BLaER1 treated with 17β-estradiol and CSF1 and Interleukin-3, amounts not matched to agents 10 nM and 100 nM (cell line): Measurements from ENCODE around the gene PTPRO.

Experiments
- H3K27ac ChIP-seq, 11 experiments: shearing (Covaris generic); formaldehyde crosslinking; 2 replicates each; pipeline ENCODE4 v1.8.1; 2022
- H3K27me3 ChIP-seq, 11 experiments: shearing (Covaris generic); formaldehyde crosslinking; 2 replicates each; pipeline ENCODE4 v1.8.1; 2022
- H3K36me3 ChIP-seq, 11 experiments: shearing (Covaris generic); formaldehyde crosslinking; 2 replicates each; pipeline ENCODE4 v1.8.1; 2022
- H3K4me1 ChIP-seq, 10 experiments: shearing (Covaris generic); formaldehyde crosslinking; 2 replicates each; pipeline ENCODE4 v1.8.1; 2022
- H3K4me2 ChIP-seq, 11 experiments: shearing (Covaris generic); formaldehyde crosslinking; 2 replicates each; pipeline ENCODE4 v1.8.1; 2022
- H3K4me3 ChIP-seq, 10 experiments: shearing (Covaris generic); formaldehyde crosslinking; 2 replicates each; pipeline ENCODE4 v1.8.1; 2022
- H3K9ac ChIP-seq, 11 experiments: shearing (Covaris generic); formaldehyde crosslinking; 2 replicates each; pipeline ENCODE4 v1.8.1; 2022
- H3K9me3 ChIP-seq, 11 experiments: shearing (Covaris generic); formaldehyde crosslinking; replicated peaks in 1 of 11; 2 replicates each; pipeline ENCODE4 v1.8.1; 2022
- H4K20me1 ChIP-seq, 11 experiments: shearing (Covaris generic); formaldehyde crosslinking; 2 replicates each; pipeline ENCODE4 v1.8.1; 2022
- Cebpa-rat ChIP-seq, 11 experiments: shearing (Covaris generic); IDR thresholded peaks; 2 replicates each; pipeline ENCODE4 v1.8.1; 2022

The PTPRO gene

DNA sequence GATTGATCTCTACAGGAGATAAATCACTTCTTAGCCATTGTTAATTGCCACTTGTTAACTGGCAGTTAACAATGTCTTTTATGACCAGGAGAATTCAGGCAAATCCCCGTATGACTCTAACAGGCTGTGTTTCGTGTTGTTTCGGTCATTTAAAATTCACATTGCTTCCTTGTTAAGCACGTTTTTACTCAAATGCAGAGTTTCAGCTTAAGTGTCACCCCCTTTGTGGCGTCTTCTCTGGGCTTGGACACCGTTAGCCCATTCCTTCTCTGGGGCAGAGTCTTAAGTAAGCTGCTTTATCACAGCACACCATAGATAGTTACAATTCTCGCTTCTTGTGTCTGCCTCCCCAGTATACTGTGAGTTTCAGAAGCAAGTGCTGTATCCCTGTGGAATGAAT is 261.5 kb downstream of the PTPRO start:
- Histone ChIP-seq H3K9ac (no peak overlapping the region), H3K4me1 (no peaks in the 10 kb centered on the region), H3K4me3 (no peak overlapping the region), H3K27me3 (no peaks in the 10 kb centered on the region), H3K27ac (no peak overlapping the region), H3K36me3 (peaks cover 0 to 98% (median 0%) of the 10 kb centered on the region in 11 experiments; a peak in 8 of 22 replicates), H3K9me3 (0 out of 22 replicates have a peak, but pooled peaks cover 0 to 9% (median 0%) of the 10 kb centered on the region in 11 experiments), H3K4me2 (no peak overlapping the region), H4K20me1 (no peaks in the 10 kb centered on the region; a peak in 1 of 22 replicates)
- no peak for TF ChIP-seq Cebpa-rat (IDR thresholded peaks at IDR 0.05)

DNA sequence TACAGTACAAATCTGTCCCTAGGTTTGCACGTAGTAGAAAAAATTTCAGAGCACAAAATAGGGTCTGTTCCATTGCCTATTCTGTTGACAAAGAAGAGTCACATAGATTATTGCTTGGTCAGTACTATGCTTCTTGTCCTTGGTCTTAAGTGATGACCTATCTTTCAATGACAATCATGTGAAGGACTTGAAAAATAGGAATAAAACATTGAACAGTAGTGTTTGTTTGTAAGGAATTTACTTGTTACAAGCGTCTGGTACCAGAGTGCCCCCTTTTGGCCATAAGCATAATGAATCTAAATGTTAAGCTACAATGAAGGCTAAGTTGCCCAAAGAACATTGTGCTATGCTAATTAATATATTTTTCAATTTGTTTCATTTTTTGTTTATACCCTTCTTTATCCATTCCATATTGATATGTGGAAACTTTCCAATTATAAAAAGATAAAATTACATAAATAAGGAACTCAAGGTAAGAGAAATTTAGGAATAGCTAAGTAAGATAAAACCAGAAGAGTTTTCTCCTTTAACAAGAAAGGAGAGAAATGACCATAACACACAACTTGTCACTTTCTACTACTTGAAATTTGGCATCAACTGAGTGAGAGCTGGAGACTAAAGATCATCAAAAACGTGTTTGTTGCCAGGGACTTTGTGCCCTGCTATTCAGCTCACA is 262.2 kb downstream of the PTPRO start:
- no peaks in the 10 kb centered on the region for H3K27me3 ChIP-seq
- no peak overlapping the region for H3K4me3 ChIP-seq
- no peak overlapping the region for H3K4me2 ChIP-seq
- H3K4me1 ChIP-seq, result no peaks in the 10 kb centered on the region
- no peak for TF ChIP-seq Cebpa-rat (IDR thresholded peaks at IDR 0.05)
- no peaks in the 10 kb centered on the region; a peak in 1 of 22 replicates for H4K20me1 ChIP-seq
- H3K9ac ChIP-seq, result no peak overlapping the region
- H3K27ac ChIP-seq, result no peak overlapping the region
- H3K36me3 ChIP-seq, result peaks cover 0 to 98% (median 0%) of the 10 kb centered on the region in 11 experiments; a peak in 8 of 22 replicates
- H3K9me3 ChIP-seq, result 0 out of 22 replicates have a peak, but pooled peaks cover 0 to 9% (median 0%) of the 10 kb centered on the region in 11 experiments

DNA sequence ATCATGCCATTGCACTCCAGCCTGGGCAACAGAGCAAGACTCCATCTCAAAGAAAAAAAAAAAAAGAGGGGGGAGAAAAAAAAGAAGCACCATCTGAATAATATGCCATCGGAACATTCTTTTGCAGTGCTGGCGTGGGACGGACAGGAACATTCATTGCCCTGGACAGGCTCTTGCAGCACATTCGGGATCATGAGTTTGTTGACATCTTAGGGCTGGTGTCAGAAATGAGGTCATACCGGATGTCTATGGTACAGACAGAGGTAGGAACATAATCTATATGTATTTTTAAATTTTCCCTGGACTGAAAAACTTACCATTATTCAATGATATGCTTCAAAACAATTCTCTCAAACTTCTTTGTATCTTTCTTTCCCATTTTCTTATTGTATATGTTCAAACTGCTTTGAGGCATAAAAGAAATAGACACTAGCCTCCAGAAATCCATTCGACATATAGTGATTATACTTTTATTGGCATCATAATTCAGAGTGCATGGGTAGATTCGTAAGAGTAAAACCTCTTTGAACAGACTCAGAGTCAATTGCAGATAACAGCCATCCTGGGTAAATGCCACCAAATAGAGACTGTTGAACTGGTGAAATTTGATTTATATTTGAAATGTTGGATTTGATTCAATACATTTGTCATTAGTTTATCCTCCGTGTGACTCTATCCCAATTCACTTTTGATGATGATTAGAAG is 267.2 kb downstream of the PTPRO start:
- H3K27me3 ChIP-seq, result no peaks in the 10 kb centered on the region
- no peak overlapping the region for H3K27ac ChIP-seq
- peaks cover 0 to 84% (median 0%) of the 10 kb centered on the region in 11 experiments; a peak in 6 of 22 replicates for H3K36me3 ChIP-seq
- H3K4me3 ChIP-seq, result no peak overlapping the region
- TF ChIP-seq Cebpa-rat (IDR thresholded peaks at IDR 0.05), result no peak
- no peaks in the 10 kb centered on the region; a peak in 1 of 20 replicates for H3K4me1 ChIP-seq
- no peaks in the 10 kb centered on the region for H4K20me1 ChIP-seq
- no peaks in the 10 kb centered on the region for H3K9me3 ChIP-seq
- H3K4me2 ChIP-seq, result no peak overlapping the region
- H3K9ac ChIP-seq, result no peak overlapping the region

DNA sequence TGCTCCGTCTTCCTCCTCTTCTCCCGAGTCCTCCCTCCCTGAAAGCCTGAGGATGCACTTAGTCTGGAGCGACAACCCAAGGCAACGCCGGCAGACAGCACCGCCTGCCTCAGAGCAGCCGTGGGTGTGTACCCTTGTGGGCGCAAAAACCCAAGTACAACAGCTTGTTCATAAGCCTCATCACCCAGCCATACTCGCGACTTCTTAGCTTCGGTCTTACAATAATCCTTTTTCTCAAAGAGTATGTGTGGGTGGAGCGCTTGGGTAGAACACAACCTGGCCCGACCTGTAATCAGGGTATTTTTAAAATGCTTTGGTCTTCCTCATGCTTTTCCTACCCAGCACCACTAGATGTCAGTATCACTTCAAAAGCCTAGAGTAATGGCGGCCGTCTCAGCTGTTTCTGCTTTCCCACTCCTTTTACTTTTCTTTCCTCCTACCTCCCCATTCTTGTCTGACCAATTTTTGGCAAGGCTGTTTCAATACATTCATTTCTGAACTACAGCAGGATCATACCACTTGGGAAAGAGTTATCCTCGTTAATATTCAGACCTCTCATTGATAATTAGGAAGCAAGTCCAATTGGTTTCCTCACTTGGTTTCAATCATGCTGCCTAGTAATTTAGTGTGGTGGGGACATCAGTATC is 268.0 kb downstream of the PTPRO start:
- Histone ChIP-seq H3K9ac (no peak overlapping the region; a peak in 1 of 22 replicates), H3K4me3 (no peak overlapping the region)
- no peak for TF ChIP-seq Cebpa-rat (IDR thresholded peaks at IDR 0.05)

DNA sequence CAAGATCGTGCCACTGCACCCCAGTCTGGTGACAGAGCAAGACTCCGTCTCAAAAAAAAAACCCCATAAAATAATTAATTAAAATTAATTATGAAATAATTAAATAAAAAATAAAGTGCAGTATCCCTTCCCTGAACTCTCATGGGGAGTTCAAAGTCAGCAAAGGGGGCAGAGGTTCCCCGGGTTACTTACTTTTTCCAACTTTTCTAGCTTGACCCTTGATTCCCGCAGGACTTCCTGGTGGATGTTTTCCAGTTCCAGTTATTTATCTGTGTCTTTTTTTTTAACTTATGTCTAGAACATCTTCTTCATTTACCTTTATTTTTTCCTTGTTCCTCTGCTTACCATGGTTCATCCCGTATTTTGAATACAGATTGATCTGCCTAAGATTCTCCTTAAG is 269.5 kb downstream of the PTPRO start:
- Histone ChIP-seq H3K4me2 (no peak overlapping the region), H3K27me3 (no peaks in the 10 kb centered on the region)

More for the DNA sequence above, 268.0 kb downstream of the PTPRO start:
- Histone ChIP-seq H3K9me3 (no peaks in the 10 kb centered on the region), H3K4me1 (no peaks in the 10 kb centered on the region; a peak in 1 of 20 replicates), H3K27me3 (no peaks in the 10 kb centered on the region), H4K20me1 (no peaks in the 10 kb centered on the region), H3K27ac (peak overlapping the region in 2 of 11 experiments; percentile 24 to 32; a peak in 2 of 22 replicates), H3K4me2 (peak overlapping the region in 7 of 11 experiments; percentile 4 to 51 (median 34); a peak in 11 of 22 replicates), H3K36me3 (peaks cover 0 to 85% (median 0%) of the 10 kb centered on the region in 11 experiments; a peak in 8 of 22 replicates)

DNA sequence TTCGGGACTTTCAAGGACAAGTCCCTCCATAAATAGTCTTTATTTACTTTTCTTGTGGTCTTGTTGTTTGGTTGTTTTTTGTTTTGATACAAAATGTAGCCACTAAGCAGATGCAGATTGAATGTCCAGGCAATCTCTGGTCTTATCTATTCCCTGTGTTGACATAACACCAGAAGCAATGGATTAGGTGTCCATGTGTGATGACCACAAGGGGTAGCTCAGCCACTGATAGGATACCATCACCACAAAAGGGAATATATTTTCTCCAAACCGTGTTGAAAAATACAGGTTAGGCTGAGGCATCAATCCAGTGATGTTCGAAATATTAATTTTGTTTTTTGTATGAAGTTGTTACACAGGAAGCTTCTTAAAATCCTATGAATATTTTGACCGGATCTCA is 270.6 kb downstream of the PTPRO start:
- no peak overlapping the region for H3K27ac ChIP-seq
- no peaks in the 10 kb centered on the region for H3K27me3 ChIP-seq
- no peak for TF ChIP-seq Cebpa-rat (IDR thresholded peaks at IDR 0.05)
- no peaks in the 10 kb centered on the region for H4K20me1 ChIP-seq
- no peak overlapping the region for H3K4me3 ChIP-seq
- peaks cover 0 to 85% (median 0%) of the 10 kb centered on the region in 11 experiments; a peak in 8 of 22 replicates for H3K36me3 ChIP-seq
- no peak overlapping the region for H3K9ac ChIP-seq
- H3K9me3 ChIP-seq, result no peaks in the 10 kb centered on the region
- no peak overlapping the region for H3K4me2 ChIP-seq
- peaks cover 0 to 6% (median 0%) of the 10 kb centered on the region in 10 experiments; a peak in 2 of 20 replicates for H3K4me1 ChIP-seq

More for the DNA sequence above, 269.5 kb downstream of the PTPRO start:
- no peak overlapping the region for H3K27ac ChIP-seq
- no peak for TF ChIP-seq Cebpa-rat (IDR thresholded peaks at IDR 0.05)
- H3K9me3 ChIP-seq, result no peaks in the 10 kb centered on the region
- no peak overlapping the region for H3K4me3 ChIP-seq
- H3K9ac ChIP-seq, result no peak overlapping the region
- no peaks in the 10 kb centered on the region for H4K20me1 ChIP-seq
- H3K36me3 ChIP-seq, result peaks cover 0 to 85% (median 0%) of the 10 kb centered on the region in 11 experiments; a peak in 8 of 22 replicates
- H3K4me1 ChIP-seq, result no peaks in the 10 kb centered on the region; a peak in 1 of 20 replicates

DNA sequence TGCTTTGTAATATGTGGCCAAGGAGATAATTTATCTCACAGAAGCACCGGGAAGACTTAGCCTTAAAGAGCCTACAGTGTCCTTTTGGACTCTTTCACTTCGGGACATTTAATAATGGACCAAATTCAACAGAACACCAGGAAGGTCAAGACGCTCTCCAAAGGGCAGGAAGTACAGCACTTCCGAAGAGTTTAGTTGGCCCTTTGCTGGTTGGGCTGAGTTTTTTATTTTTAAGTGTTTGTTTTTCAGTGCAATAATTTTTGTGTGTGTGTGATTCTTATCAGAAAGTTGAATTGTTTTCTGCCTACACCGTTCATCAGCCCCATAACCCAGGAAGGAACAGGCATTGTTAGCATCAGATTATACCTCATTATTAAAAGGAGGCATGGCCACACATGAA is 273.9 kb downstream of the PTPRO start:
- Histone ChIP-seq H4K20me1 (no peaks in the 10 kb centered on the region), H3K27ac (no peak overlapping the region), H3K4me3 (no peak overlapping the region), H3K9me3 (no peaks in the 10 kb centered on the region), H3K4me1 (peaks cover 0 to 32% (median 0%) of the 10 kb centered on the region in 10 experiments; a peak in 8 of 20 replicates), H3K4me2 (no peak overlapping the region), H3K36me3 (peaks cover 0 to 55% (median 0%) of the 10 kb centered on the region in 11 experiments; a peak in 8 of 22 replicates), H3K9ac (no peak overlapping the region), H3K27me3 (no peaks in the 10 kb centered on the region)
- no peak for TF ChIP-seq Cebpa-rat (IDR thresholded peaks at IDR 0.05)

DNA sequence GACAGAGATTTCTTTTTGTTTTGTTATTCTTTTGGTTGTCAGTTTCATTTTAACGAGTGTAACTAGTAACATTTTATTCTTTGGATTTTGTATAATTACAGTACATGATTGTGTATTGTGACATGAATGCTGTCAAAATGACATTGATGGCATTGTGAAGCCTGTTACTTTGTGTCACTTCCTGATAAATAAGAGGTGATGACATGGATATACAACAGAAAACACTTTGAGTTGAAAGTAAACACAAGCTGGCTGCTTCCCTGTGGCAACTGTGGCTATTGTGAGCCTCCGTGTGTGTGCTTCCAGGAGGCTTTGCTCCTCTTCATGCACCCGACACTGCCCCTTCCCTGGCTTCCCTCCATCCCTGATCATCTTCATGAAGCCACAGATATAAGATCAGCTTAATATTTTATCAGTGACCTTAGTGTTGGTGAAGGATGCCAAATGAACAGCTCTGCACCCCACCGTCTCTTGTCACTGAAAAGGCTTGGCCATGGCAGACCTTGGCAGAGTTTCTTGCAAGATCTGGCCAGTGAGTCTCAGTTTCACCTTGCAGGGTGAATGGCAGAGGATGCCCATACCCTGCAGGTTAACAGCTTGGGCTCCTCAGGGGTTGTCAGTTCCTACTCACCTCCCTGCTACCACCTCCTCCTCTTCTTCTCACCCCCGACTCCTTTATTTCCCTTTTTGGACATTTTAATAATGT is 275.0 kb downstream of the PTPRO start:
- TF ChIP-seq Cebpa-rat (IDR thresholded peaks at IDR 0.05), result no peak
- Histone ChIP-seq H3K4me3 (no peak overlapping the region), H3K9ac (no peak overlapping the region), H3K4me1 (peaks cover 0 to 43% (median 0%) of the 10 kb centered on the region in 10 experiments; a peak in 9 of 20 replicates), H3K36me3 (peaks cover 0 to 44% (median 0%) of the 10 kb centered on the region in 11 experiments; a peak in 8 of 22 replicates), H4K20me1 (no peaks in the 10 kb centered on the region), H3K4me2 (peak overlapping the region in 1 of 11 experiments; percentile 16; a peak in 1 of 22 replicates), H3K9me3 (no peaks in the 10 kb centered on the region), H3K27me3 (no peaks in the 10 kb centered on the region), H3K27ac (no peak overlapping the region)
